SHP77 (cell line): ENCODE data around the gene TECR.
A peak's percentile ranks its signal among the peaks of the same experiment; 100 is the strongest.
"Not testable (repeated sequence)": the region's sequence is repeated elsewhere in the genome, so short reads cannot be mapped to it uniquely, and the experiment has no call there.

ENCODE experiments used
- DNase-seq, 2 experiments: peaks; one replicate each; lab custom pipeline; 2025; lab: John Stamatoyannopoulos, UW

Gene TECR

GRCh38 chr19:14540741-14541525 lies 11.5 kb downstream of the TECR start:
- DNase-seq = no peak

- DNase-seq = not testable (repeated sequence)
Measured at GRCh38 chr19:14541979-14542378, 12.6 kb downstream of the TECR start.

DNA sequence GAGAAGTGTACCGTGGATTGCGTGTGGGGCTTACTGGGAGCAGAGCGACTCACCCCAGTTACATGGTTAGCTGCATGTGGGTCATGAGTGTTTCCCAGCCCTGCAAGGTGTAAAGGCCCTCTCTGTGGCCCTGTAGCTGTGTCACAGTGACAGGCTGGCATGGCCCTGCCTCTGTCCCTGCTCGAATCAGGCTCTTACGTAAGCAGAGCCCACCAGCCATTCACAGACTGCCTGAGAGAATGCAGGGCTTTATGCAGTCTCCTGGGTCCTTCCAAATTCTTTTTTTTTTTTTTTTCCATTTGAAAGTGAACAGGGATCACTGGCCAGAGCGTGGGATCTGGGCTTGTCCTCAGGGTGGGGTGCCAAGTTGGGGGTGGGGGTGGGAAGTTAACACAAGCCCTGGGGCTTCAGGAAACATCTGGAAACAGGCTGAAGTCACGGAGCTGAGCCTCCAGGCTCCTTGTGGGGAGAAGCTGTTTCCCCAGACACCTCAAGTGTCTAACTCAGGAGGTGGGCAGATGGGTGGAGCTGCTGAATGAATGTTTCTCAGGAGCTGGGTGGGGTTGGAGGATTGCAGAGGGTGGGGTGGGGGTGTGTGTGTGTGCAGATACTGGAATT lies 13.4 kb downstream of the TECR start:
- no peak for DNase-seq

DNA sequence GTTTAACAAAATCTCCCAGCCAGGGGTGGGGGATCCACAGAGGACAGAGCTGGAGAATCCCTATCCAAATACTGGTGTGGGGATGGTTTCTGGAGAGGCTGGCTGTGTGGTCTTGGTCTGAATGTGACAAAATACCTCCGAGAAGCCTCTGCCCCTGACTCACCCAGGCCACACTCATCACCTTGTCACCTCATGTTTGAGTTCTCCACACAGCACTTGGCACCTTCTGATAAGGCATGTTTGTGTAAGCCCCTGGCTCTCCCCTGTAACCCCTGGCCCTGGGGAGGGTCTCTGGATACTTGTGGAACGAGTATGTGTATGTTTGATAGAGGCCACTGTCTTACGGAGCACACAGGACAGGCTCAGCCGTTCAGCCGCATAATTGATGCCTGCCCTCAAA lies 14.7 kb downstream of the TECR start:
- DNase-seq = no peak

GRCh38 chr19:14544977-14545715 lies 15.8 kb downstream of the TECR start:
- DNase-seq = peak; percentile 78 to 94

DNA sequence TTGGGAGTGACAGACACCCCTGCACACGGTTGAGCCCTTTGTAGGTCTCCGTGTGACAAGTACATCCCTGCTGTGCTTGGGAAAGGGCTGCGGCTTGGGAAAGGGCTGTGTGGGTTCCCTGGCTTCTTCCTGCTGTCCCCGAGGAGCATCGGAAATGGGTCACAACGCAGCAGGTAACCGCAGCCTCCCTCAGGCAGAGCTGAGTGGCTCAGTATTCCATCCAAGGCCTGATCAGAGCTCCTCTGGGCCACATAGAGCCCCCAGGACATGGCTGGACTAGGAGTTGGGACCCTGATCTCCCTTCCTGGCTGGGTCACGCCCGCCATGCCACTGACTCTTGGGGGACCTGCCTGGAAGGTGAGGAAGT lies 16.3 kb downstream of the TECR start:
- no peak for DNase-seq

GRCh38 chr19:14550201-14550754 lies 20.9 kb downstream of the TECR start:
- peak in 1 of 2 experiments; percentile 53 for DNase-seq

DNA sequence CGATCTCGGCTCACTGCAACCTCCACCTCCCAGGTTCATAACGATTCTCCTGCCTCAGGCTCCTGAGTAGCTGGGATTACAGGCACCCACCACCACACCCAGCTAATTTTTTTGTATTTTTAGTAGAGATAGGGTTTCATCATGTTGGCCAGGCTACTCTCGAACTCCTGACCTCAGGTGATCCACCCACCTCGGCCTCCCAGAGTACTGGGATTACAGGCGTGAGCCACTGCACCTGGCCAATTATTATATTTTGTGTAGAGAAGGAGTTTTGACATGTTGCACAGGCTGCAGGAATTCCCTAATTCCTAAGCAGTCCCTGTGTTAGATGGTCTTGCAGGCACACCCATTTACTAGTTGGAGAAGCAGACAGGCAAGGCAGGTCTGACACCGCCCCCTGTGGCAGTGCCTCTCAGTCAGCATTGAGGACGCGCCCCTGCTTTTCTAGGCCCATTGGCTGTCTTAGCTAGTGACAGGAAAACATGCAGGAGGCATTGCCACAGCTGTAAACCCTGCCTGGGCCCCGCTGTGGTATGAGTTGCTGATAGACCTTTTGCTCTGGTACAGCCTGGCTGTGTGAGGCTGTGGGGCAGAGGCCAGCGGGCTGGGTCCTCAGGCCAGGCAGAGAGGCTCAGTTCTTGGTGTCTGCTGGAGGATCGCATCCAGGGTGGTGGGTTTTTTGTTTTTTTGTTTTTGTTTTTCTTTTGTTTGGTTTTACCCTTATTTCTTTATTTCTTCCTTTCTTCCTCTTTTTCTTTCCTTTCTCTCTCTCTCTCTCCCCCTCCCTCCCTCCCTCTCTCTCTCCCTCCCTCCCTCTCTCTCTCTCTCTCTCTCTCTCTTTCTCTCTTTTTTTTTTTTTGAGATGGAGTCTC lies 22.0 kb downstream of the TECR start:
- peak in 1 of 2 experiments; percentile 19 for DNase-seq

- not testable (repeated sequence) for DNase-seq
Measured at GRCh38 chr19:14552006-14552360, 22.6 kb downstream of the TECR start.

GRCh38 chr19:14553042-14553938 lies 23.9 kb downstream of the TECR start:
- no peak for DNase-seq

- no peak for DNase-seq
Measured at GRCh38 chr19:14553939-14554243, 24.5 kb downstream of the TECR start.

DNA sequence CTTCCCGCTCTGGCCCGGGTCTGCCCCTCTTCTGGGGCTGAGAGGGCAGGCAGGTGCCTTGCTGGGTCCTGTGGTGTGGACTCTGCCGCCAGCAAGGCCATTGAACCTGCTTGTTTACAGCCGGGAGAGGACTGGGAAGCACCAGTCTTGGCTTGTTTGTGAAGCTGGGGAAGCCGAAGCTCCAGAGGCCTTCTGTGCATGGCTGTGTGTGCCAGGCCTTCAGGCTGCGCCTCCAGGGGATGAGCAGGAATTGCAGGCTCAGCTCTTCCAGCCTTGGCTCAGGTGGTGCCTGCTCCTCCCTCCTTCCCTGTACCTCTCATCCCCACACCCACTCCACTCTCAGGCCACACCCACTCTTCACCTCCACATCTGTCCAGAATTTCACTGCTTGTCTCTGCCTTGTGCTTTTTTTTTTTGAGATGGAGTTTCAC lies 25.0 kb downstream of the TECR start:
- peak in 1 of 2 experiments; percentile 17 for DNase-seq

GRCh38 chr19:14555918-14556661 lies 26.7 kb downstream of the TECR start:
- no peak for DNase-seq

DNA sequence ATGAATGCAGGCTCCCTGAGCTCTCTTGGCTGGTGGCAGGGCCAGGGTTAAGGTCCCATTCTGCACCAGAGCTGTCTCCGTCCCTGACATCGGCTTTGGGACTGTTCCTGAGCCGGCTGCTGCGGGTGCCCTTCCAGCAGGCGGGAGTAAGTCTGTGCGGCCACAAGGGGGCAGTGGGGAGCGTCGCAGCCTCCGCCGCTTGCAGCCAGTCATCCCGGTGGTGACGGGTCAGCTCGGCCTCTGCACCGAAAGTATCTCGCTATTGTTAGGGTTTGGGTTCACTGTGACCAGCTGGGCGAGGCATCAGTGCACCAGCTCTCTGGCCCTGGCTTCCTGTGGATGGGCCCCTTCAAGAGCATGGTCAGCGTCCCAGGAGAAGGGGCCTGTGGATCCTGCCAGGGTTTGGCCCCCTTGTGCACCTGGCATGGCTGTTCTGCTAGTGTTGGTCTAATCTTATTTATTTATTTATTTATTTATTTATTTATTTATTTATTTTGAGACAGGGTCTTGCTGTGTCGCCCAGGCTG lies 27.3 kb downstream of the TECR start:
- DNase-seq = peak in 1 of 2 experiments; percentile 63

GRCh38 chr19:14558370-14559066 lies 29.1 kb downstream of the TECR start:
- DNase-seq = no peak

- DNase-seq = no peak
Measured at GRCh38 chr19:14559916-14560775, 30.8 kb downstream of the TECR start.

DNA sequence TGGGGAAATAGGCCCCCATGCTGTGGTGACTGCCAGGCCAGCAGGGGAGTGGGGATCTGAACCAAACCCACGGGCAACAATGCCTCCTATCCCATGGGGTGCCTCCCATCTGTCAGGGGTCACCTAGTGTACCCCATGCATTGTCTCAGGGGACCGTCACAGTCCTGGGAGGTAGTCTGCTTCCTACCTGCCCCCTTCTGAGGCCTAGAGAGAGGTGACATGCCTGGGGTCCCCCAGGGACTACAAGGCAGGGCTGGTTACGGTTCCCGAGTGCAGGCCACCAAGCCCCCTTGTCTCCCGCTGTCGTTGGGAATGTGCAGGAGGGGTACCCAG lies 31.3 kb downstream of the TECR start:
- no peak for DNase-seq

- DNase-seq = no peak
Measured at GRCh38 chr19:14561249-14561648, 31.9 kb downstream of the TECR start.
